ENCODE measurements around the gene EIF4E3. TPM values are rescaled to one million over a fixed set of nuclear protein-coding genes. Genes with fewer than 3 reads are reported as not detected.

EIF4E3 gene
- total RNA-seq, 1 experiment from 2014 or later, result 2.2 TPM

- Histone ChIP-seq H3K9me2 (replicated peaks; ENCODE audit: low read length) (no peaks in the 10 kb centered on the region), H4K20me1 (ENCODE audit: low read length) (no peaks in the 10 kb centered on the region), H3K9me3 (ENCODE audit: low read length) (no peaks in the 10 kb centered on the region), H3K36me3 (ENCODE audit: low read depth, low read length) (no peaks in the 10 kb centered on the region), H3K27ac (ENCODE audit: low read length) (no peak overlapping the region), H3K79me2 (ENCODE audit: low read length) (no peaks in the 10 kb centered on the region), H3K4me1 (ENCODE audit: insufficient read depth, low read length) (no peaks in the 10 kb centered on the region), H3F3A (ENCODE audit: low read length, unreplicated experiment) (no peaks in the 10 kb centered on the region), H2AFZ (ENCODE audit: low read length) (no peak overlapping the region), H3K4me2 (ENCODE audit: low read length) (no peak overlapping the region), H3K27me3 (ENCODE audit: low read length) (no peaks in the 10 kb centered on the region), H3K9ac (ENCODE audit: low read length) (no peak overlapping the region), H3K4me3 (ENCODE audit: low read length) (no peak overlapping the region)
- BruUV-seq (replicated peaks), result no TSS peak
- DNase-seq, result no peak
- ATAC-seq, result no peak
- ChIA-PET POLR2A (ENCODE audit: unreplicated experiment) (no interaction called here), CTCF (no interaction called here)
- intact Hi-C loops (cut with micrococcal nuclease), result no loop called here
- no peak for TF ChIP-seq EZH2phosphoT487 (IDR thresholded peaks at IDR 0.05; ENCODE audit: borderline replicate concordance, low read length)
- TF ChIP-seq CTCF (conservative IDR thresholded peaks at IDR 0.05; ENCODE audit: low read depth, low read length), result no peak
- no peak for TF ChIP-seq EZH2 (IDR thresholded peaks at IDR 0.05; ENCODE audit: low read length, unreplicated experiment)
Observed at GRCh38 chr3:71629289-71629688, 95.9 kb downstream of the EIF4E3 start.

GRCh38 chr3:71628522-71628921 is 96.7 kb downstream of the EIF4E3 start:
- POLR2A ChIA-PET (ENCODE audit: unreplicated experiment), result no interaction called here
- Histone ChIP-seq H3F3A (ENCODE audit: low read length, unreplicated experiment) (no peaks in the 10 kb centered on the region), H3K27me3 (ENCODE audit: low read length) (no peaks in the 10 kb centered on the region)

GRCh38 chr3:71625676-71626075 is 99.5 kb downstream of the EIF4E3 start:
- CTCF ChIA-PET, result no interaction called here
- DNase-seq (no peak), ATAC-seq (no peak)
- H3K36me3 ChIP-seq (ENCODE audit: low read depth, low read length), result no peaks in the 10 kb centered on the region
- no peaks in the 10 kb centered on the region for H4K20me1 ChIP-seq (ENCODE audit: low read length)
- H2AFZ ChIP-seq (ENCODE audit: low read length), result no peak overlapping the region
- no peaks in the 10 kb centered on the region for H3K9me2 ChIP-seq (replicated peaks; ENCODE audit: low read length)
- H3K9me3 ChIP-seq (ENCODE audit: low read length), result no peaks in the 10 kb centered on the region
- BruUV-seq (replicated peaks), result no TSS peak
- no peaks in the 10 kb centered on the region for H3K79me2 ChIP-seq (ENCODE audit: low read length)
- intact Hi-C loops (cut with micrococcal nuclease), result no loop called here
- TF ChIP-seq EZH2phosphoT487 (IDR thresholded peaks at IDR 0.05; ENCODE audit: borderline replicate concordance, low read length), result no peak
- TF ChIP-seq EZH2 (IDR thresholded peaks at IDR 0.05; ENCODE audit: low read length, unreplicated experiment), result no peak
- no peak for TF ChIP-seq CTCF (conservative IDR thresholded peaks at IDR 0.05; ENCODE audit: low read depth, low read length)
- H3K27ac ChIP-seq (ENCODE audit: low read length), result no peak overlapping the region
- H3K9ac ChIP-seq (ENCODE audit: low read length), result no peak overlapping the region
- H3K4me3 ChIP-seq (ENCODE audit: low read length), result no peak overlapping the region
- POLR2A ChIA-PET (ENCODE audit: unreplicated experiment), result no interaction called here
- no peak overlapping the region for H3K4me2 ChIP-seq (ENCODE audit: low read length)
- H3K27me3 ChIP-seq (ENCODE audit: low read length), result no peaks in the 10 kb centered on the region
- no peaks in the 10 kb centered on the region for H3K4me1 ChIP-seq (ENCODE audit: insufficient read depth, low read length)
- no peaks in the 10 kb centered on the region for H3F3A ChIP-seq (ENCODE audit: low read length, unreplicated experiment)

More at GRCh38 chr3:71628522-71628921, 96.7 kb downstream of the EIF4E3 start:
- H3K79me2 ChIP-seq (ENCODE audit: low read length), result no peaks in the 10 kb centered on the region
- ATAC-seq (no peak), DNase-seq (no peak)
- TF ChIP-seq CTCF (conservative IDR thresholded peaks at IDR 0.05; ENCODE audit: low read depth, low read length) (no peak), EZH2 (IDR thresholded peaks at IDR 0.05; ENCODE audit: low read length, unreplicated experiment) (no peak), EZH2phosphoT487 (IDR thresholded peaks at IDR 0.05; ENCODE audit: borderline replicate concordance, low read length) (no peak)
- H3K9me2 ChIP-seq (replicated peaks; ENCODE audit: low read length), result no peaks in the 10 kb centered on the region
- H2AFZ ChIP-seq (ENCODE audit: low read length), result no peak overlapping the region
- H3K27ac ChIP-seq (ENCODE audit: low read length), result no peak overlapping the region
- H3K4me2 ChIP-seq (ENCODE audit: low read length), result no peak overlapping the region
- H3K9me3 ChIP-seq (ENCODE audit: low read length), result no peaks in the 10 kb centered on the region
- no peaks in the 10 kb centered on the region for H4K20me1 ChIP-seq (ENCODE audit: low read length)
- no peak overlapping the region for H3K4me3 ChIP-seq (ENCODE audit: low read length)
- CTCF ChIA-PET, result no interaction called here
- no peaks in the 10 kb centered on the region for H3K36me3 ChIP-seq (ENCODE audit: low read depth, low read length)
- H3K4me1 ChIP-seq (ENCODE audit: insufficient read depth, low read length), result no peaks in the 10 kb centered on the region
- intact Hi-C loops (cut with micrococcal nuclease), result no loop called here
- BruUV-seq (replicated peaks), result no TSS peak
- H3K9ac ChIP-seq (ENCODE audit: low read length), result no peak overlapping the region

Other genes with a start within 250 kb of the EIF4E3 start
- 35.3 and 36.0 TPM in 2 replicates for gene FOXP1, start 141.7 kb downstream of the EIF4E3 start, total RNA-seq (2014; rRNA removed)
- gene GPR27, start 28.5 kb upstream of the EIF4E3 start, total RNA-seq (2014; rRNA removed), result 0.07 and 0.58 TPM in 2 replicates
- not detected in 2 replicates for gene PROK2, start 59.7 kb upstream of the EIF4E3 start, total RNA-seq (2014; rRNA removed)